Cardiac septum (tissue), 1 donor: ENCODE data around the gene SNAP47. TPM values are rescaled to one million over a fixed set of nuclear protein-coding genes. Genes with fewer than 3 reads are reported as not detected.

Source experiments
- DNase-seq: peaks from one replicate; pipeline ENCODE4 v3.0.0-alpha.2; 2020; ENCODE audit warnings: low spot score
- intact Hi-C: fragments of 100-400 bp; cut with DNase I; formaldehyde crosslinking; loops from one replicate; pipeline ENCODE4 v1.14.0; 2022
- total RNA-seq: library from RNA; stranded (reverse); fragmentation: NEBNext Ultra II Directional; extraction: Animal tissue kit (Norgen Biotek cat#: 25700); gene quantifications from one replicate; pipeline ENCODE4 v1.2.1, GENCODE V29; 2021
- donor health status: DM: no; HTN: no; CAD: no.

SNAP47 gene
- total RNA-seq, 1 donor from 2014 or later = 44.0 TPM

- intact Hi-C loops = loop anchor here (5.0 kb wide), 1 partner anchor 52 kb away; the partner anchor contains the start of genes JMJD4 and SNAP47
- DNase-seq = no peak
Observed at GRCh38 chr1:227789084-227790033, 54.1 kb downstream of the SNAP47 start.

GRCh38 chr1:227790034-227790400, 54.8 kb downstream of the SNAP47 start:
- no peak for DNase-seq
- intact Hi-C loops = no loop called here

GRCh38 chr1:227790868-227791267, 55.6 kb downstream of the SNAP47 start:
- DNase-seq = no peak
- intact Hi-C loops = no loop called here

GRCh38 chr1:227791425-227792143, 56.3 kb downstream of the SNAP47 start:
- intact Hi-C loops = no loop called here
- no peak for DNase-seq

GRCh38 chr1:227792216-227793078, 57.2 kb downstream of the SNAP47 start:
- intact Hi-C loops = no loop called here
- no peak for DNase-seq

- intact Hi-C loops = no loop called here
- DNase-seq = no peak
Observed at GRCh38 chr1:227793079-227793947, 58.1 kb downstream of the SNAP47 start.

- DNase-seq = peak; percentile 87
- intact Hi-C loops = no loop called here
Observed at GRCh38 chr1:227793948-227794816, 58.9 kb downstream of the SNAP47 start.

GRCh38 chr1:227794817-227795192, 59.6 kb downstream of the SNAP47 start:
- intact Hi-C loops = no loop called here
- no peak for DNase-seq

GRCh38 chr1:227795732-227796131, 60.5 kb downstream of the SNAP47 start:
- no peak for DNase-seq
- intact Hi-C loops = no loop called here

- DNase-seq = no peak
- intact Hi-C loops = no loop called here
Observed at GRCh38 chr1:227796359-227796915, 61.2 kb downstream of the SNAP47 start.

- DNase-seq = no peak
- intact Hi-C loops = no loop called here
Observed at GRCh38 chr1:227797144-227797543, 61.9 kb downstream of the SNAP47 start.

- no peak for DNase-seq
- intact Hi-C loops = no loop called here
Observed at GRCh38 chr1:227797625-227798024, 62.4 kb downstream of the SNAP47 start.

GRCh38 chr1:227798078-227798802, 63.0 kb downstream of the SNAP47 start:
- DNase-seq = no peak
- intact Hi-C loops = no loop called here

- intact Hi-C loops = no loop called here
Observed at GRCh38 chr1:227799756-227800155, 64.5 kb downstream of the SNAP47 start.

GRCh38 chr1:227803933-227804332, 68.7 kb downstream of the SNAP47 start:
- DNase-seq = no peak
- intact Hi-C loops = no loop called here

More at GRCh38 chr1:227799756-227800155, 64.5 kb downstream of the SNAP47 start:
- no peak for DNase-seq

- intact Hi-C loops = no loop called here
- no peak for DNase-seq
Observed at GRCh38 chr1:227805606-227806197, 70.5 kb downstream of the SNAP47 start.

GRCh38 chr1:227808566-227808965, 73.3 kb downstream of the SNAP47 start:
- DNase-seq = no peak
- intact Hi-C loops = no loop called here
